ENCODE data around the gene PSME4.

DNA sequence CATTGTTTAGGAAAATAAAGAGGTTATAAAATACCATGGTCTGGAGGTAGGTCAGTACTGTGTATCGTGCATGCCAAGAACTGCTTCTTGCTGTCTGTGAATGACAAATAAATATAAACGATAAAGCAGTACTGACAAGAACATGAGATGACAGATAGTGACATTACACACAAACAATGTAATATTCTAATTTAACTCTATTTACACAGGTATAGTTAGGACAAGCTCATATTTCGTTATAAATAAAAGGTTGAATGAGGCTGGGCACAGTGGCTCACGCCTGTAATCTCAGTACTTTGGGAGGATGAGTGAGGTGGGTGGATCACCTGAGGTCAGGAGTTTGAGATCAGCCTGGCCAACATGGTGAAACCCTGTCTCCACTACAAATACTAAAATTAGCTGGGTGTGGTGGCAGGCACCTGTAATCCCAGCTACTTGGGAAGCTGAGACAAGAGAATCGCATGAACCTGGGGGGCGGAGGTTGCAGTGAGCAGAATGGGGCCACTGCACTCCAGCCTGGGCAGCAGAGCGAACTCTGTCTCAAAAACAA is 96.3 kb downstream of the PSME4 start:
- TF ChIP-seq FOXM1 (IDR thresholded peaks at IDR 0.05; ENCODE audit: borderline replicate concordance): no peak
- TF ChIP-seq ARNT (IDR thresholded peaks at IDR 0.05): no peak
- TF ChIP-seq HDGF (IDR thresholded peaks at IDR 0.05; ENCODE audit: borderline replicate concordance): no peak
- no peak for TF ChIP-seq CTBP1 (IDR thresholded peaks at IDR 0.05; ENCODE audit: borderline replicate concordance)
- no peak for TF ChIP-seq FOXK2 (IDR thresholded peaks at IDR 0.05)
- TF ChIP-seq BHLHE40 (IDR thresholded peaks at IDR 0.05; ENCODE audit: borderline replicate concordance): no peak
- no peak for TF ChIP-seq SP1 (IDR thresholded peaks at IDR 0.05)
